Spleen (tissue), 11 donors: ENCODE measurements around the gene ATP5F1E. TPM values are rescaled to one million over a fixed set of nuclear protein-coding genes. Genes with fewer than 3 reads are reported as not detected.
A peak's percentile ranks its signal among the peaks of the same experiment; 100 is the strongest.

ENCODE experiments used
- DNase-seq: peaks from one replicate; pipeline ENCODE4 v3.0.0-alpha.2; 2020
- H3K27ac ChIP-seq, 8 donors: fragments of 200-600 bp; sonication (generic) in 7 of 8; 1 replicate in 4 of 8; 2 replicates in 4 of 8; pipeline versions ENCODE4 v1.5.0 to v1.8.0; 2016 to 2021; ENCODE audit warnings: inconsistent platforms in 4 of 8, mild to moderate bottlenecking in 4 of 8, moderate library complexity in 1 of 8
- H3K27me3 ChIP-seq, 7 donors: fragments of 200-600 bp; sonication (generic) in 6 of 7; replicated peaks in 1 of 7; 1 replicate in 4 of 7; 2 replicates in 3 of 7; pipeline versions ENCODE4 v1.5.0 to v1.8.0; 2016 to 2021; ENCODE audit warnings: inconsistent platforms in 3 of 7, mild to moderate bottlenecking in 1 of 7
- H3K36me3 ChIP-seq, 6 donors: fragments of 200-600 bp; sonication (generic) in 5 of 6; 1 replicate in 4 of 6; 2 replicates in 2 of 6; pipeline versions ENCODE4 v1.5.0 to v1.8.0; 2016 to 2021; ENCODE audit warnings: inconsistent platforms in 2 of 6
- H3K4me1 ChIP-seq, 6 donors: fragments of 200-600 bp; sonication (generic) in 5 of 6; 1 replicate in 3 of 6; 2 replicates in 3 of 6; pipeline versions ENCODE4 v1.5.0 to v1.8.0; 2016 to 2021; ENCODE audit warnings: inconsistent platforms in 3 of 6
- H3K4me3 ChIP-seq, 8 donors: fragments of 200-600 bp; sonication (generic) in 7 of 8; 1 replicate in 4 of 8; 2 replicates in 4 of 8; pipeline versions ENCODE4 v1.5.0 to v1.8.0; 2016 to 2021; ENCODE audit warnings: inconsistent platforms in 4 of 8, mild to moderate bottlenecking in 4 of 8, moderate library complexity in 2 of 8
- H3K9me3 ChIP-seq, 8 donors: fragments of 200-600 bp; sonication (generic) in 7 of 8; 1 replicate in 4 of 8; 2 replicates in 4 of 8; pipeline versions ENCODE4 v1.5.0 to v1.8.0; 2016 to 2021; ENCODE audit warnings: inconsistent platforms in 4 of 8
- POLR2A ChIP-seq, 3 donors: fragments of 450-650 bp; IDR thresholded peaks; one replicate each; pipeline ENCODE4 v1.5.1; 2017; ENCODE audit warnings: antibody characterized with exemption in 3 of 3, mild to moderate bottlenecking in 1 of 3
- POLR2AphosphoS5 ChIP-seq, 3 donors: sonication (generic); formaldehyde crosslinking; IDR thresholded peaks; one replicate each; pipeline ENCODE4 v1.5.1; 2017; ENCODE audit warnings: antibody characterized with exemption in 3 of 3
- WGBS, 5 donors: extraction: QIAGEN DNeasy Blood & Tissue Kit in 3 of 5; methylation state at CpG; one replicate each; pipeline versions ENCODE4 v1.1.5 to v1.1.7; 2013 to 2018; 5-methylcytosine and 5-hydroxymethylcytosine counted together
- intact Hi-C: fragments of 100-400 bp; cut with DNase I; formaldehyde crosslinking; loops from one replicate; pipeline ENCODE4 v1.15.0; 2023; ENCODE audit warnings: low total_unique reads
- polyA plus RNA-seq, 3 donors: library from polyadenylated mRNA; stranded (reverse); fragments of 200-250 nt; gene quantifications; one replicate each; pipeline ENCODE4 v1.2.1, GENCODE V29; 2013
- total RNA-seq, 7 donors: library from RNA; depleted of rRNA in 3 of 7; stranded (reverse); fragments of >200 nt in 3 of 7; fragmentation: NEBNext Ultra II Directional in 4 of 7; extraction: Animal tissue kit (Norgen Biotek cat#: 25700) in 4 of 7; gene quantifications; one replicate each; pipeline versions ENCODE4 v1.1.0 to v1.2.1, GENCODE V29; 2016 to 2021
- TF ChIP-seq, protein P1 (sequence below), 11 experiments: fragments of 200-600 bp in 7 of 11; fragments of 450-650 bp in 4 of 11; sonication (generic) in 4 of 11; IDR thresholded peaks in 8 of 11; conservative IDR thresholded peaks in 3 of 11; 1 replicate in 7 of 11; 2 replicates in 4 of 11; pipeline versions ENCODE4 v1.4.0 to v1.8.0; 2016 to 2021; ENCODE audit warnings: antibody characterized with exemption in 11 of 11, inconsistent platforms in 4 of 11, mild to moderate bottlenecking in 1 of 11
- donor health status: healthy with polysubstance abuse.
- donor health status: DM: no; HTN: no; CAD: no; lungs with moderate emphysema.
- donor health status: DM: no; HTN: no; CAD: no.
- donor health status: Bipolar disorder and iron deficiency.
- donor health status: healthy.
- donor health status: DM: no; HTN: no; CAD: no.
- donor health status: DM: yes; HTN: yes; CAD: no.

ATP5F1E gene
- total and polyA plus RNA-seq, 10 donors = 24.2 to 71.1 (median 64.9) TPM

DNA sequence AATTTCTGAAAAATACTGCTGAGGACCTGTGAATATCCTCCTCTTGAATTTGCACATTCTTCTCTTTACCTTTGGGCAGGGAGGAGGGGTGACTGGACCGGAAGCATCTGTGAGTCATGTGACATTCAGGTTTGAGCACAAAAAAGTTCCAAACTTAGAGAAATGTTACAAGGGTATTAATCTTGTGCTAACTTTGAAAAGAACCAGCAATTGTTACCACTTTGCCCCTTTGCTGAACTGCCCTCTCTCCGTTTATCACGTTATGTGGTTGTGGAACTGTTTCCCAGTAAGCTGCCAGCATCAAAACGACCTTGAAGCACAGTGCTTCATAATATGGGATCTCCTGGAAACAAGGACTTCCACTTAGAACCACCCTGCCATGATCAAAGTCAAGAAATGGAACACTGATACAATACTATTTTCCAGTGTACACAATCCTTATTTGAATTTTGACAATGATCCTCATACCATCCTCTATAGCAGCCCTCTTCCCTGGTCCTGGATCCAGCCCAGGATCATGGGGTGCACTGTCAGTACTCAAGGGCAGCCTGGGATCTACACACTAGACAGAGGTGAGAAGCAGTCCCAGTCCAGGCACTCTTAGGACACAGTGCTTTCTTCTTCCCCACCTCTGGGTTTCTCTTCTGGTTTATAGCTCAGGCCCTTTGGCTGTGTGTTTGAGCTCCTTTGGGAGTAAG lies 15.2 kb downstream of the ATP5F1E start:
- peak overlapping the region in 7 of 8 donors; percentile 20 to 72 (median 34) for H3K27ac ChIP-seq
- H3K4me1 ChIP-seq = peaks cover 9 to 49% (median 27%) of the 10 kb centered on the region in 6 donors
- 19 to 29% (median 21%) methylated on average over 4 of the region's 4 CpGs for WGBS, 5 donors
- no peak overlapping the region for H3K4me3 ChIP-seq
- intact Hi-C loops = no loop called here
- H3K27me3 ChIP-seq = no peaks in the 10 kb centered on the region
- peaks cover 0 to 19% (median under 1%) of the 10 kb centered on the region in 6 donors for H3K36me3 ChIP-seq
- TF ChIP-seq, protein P1, sequence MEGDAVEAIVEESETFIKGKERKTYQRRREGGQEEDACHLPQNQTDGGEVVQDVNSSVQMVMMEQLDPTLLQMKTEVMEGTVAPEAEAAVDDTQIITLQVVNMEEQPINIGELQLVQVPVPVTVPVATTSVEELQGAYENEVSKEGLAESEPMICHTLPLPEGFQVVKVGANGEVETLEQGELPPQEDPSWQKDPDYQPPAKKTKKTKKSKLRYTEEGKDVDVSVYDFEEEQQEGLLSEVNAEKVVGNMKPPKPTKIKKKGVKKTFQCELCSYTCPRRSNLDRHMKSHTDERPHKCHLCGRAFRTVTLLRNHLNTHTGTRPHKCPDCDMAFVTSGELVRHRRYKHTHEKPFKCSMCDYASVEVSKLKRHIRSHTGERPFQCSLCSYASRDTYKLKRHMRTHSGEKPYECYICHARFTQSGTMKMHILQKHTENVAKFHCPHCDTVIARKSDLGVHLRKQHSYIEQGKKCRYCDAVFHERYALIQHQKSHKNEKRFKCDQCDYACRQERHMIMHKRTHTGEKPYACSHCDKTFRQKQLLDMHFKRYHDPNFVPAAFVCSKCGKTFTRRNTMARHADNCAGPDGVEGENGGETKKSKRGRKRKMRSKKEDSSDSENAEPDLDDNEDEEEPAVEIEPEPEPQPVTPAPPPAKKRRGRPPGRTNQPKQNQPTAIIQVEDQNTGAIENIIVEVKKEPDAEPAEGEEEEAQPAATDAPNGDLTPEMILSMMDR (IDR thresholded peaks at IDR 0.05 in 8 of 11, conservative IDR thresholded peaks at IDR 0.05 in 3 of 11) = no peak
- TF ChIP-seq POLR2A (IDR thresholded peaks at IDR 0.05) = no peak
- H3K9me3 ChIP-seq = no peaks in the 10 kb centered on the region
- no peak for DNase-seq

DNA sequence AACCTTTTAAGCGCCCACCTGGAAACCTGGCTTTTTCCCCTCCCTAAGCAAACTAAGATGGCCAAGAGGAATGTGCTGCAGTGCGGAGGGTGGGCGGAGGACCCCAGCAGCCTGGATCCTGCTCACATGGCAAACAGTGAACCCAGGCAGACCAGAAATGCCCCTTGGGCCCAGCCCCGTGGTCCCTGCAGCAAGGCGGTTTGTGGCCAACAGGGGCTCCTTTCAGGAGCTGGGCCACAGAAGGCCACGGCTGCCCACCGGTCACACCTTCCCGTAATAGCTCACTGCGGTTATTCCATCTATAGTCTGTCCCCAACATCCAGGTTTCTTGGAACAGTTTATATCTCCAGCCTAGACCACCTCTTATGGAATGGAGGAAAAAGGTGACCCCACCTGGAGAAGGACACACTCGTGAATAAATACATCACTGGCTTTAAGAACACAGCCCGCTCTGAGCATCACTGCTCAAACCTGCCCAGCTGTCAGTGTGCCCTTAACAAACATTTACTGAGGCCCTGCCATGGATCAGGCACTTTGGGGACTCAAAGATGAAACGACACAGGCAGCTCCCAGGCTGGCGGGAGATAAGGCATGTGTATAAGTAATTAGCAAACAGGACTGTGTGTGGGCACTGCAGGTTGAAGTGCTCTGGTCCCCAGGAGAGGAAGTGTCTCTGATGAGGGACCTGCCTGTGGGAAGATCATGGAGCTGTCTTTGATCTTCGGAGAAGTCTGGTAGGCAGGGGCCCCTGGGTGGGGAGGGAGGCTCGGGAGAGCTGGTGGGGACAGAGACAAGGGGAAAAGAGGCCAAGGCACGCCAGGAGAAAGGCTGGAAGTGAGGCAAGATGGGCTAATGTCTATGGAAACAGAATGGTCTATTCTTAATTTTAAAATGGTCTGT lies 16.1 kb downstream of the ATP5F1E start:
- WGBS, 5 donors = 75 to 85% (median 78%) methylated on average over 15 to 16 of the region's 16 CpGs
- H3K9me3 ChIP-seq = no peaks in the 10 kb centered on the region
- no peaks in the 10 kb centered on the region for H3K27me3 ChIP-seq
- peaks cover 9 to 58% (median 32%) of the 10 kb centered on the region in 6 donors for H3K4me1 ChIP-seq
- peak overlapping the region in 5 of 8 donors; percentile 29 to 72 (median 45) for H3K27ac ChIP-seq
- DNase-seq = peak; percentile 57
- intact Hi-C loops = no loop called here
- TF ChIP-seq POLR2A (IDR thresholded peaks at IDR 0.05) (no peak), POLR2AphosphoS5 (IDR thresholded peaks at IDR 0.05) (no peak)
- TF ChIP-seq, protein P1 (IDR thresholded peaks at IDR 0.05 in 8 of 11, conservative IDR thresholded peaks at IDR 0.05 in 3 of 11) = no peak
- H3K4me3 ChIP-seq = no peak overlapping the region
- H3K36me3 ChIP-seq = peaks cover 0 to 10% (median 0%) of the 10 kb centered on the region in 6 donors

DNA sequence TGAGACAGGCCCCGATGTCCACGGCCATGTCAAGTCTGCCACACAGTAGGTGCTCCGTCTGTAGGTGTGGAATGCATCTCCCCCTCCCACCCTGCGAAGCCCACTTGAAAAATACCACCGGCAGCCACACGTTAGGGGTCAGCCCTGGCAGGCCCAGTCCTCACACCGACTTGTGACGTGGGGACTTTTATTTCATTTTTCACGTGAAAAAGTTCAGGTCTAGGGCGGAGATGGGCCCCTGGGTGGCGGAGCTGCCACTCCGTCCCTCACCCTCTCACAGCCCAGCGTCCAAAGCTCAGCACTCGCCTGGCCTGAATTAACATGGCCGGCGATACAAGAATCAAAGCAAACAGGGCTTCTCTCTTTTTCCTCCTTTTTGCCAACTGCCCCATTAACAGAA lies 16.7 kb downstream of the ATP5F1E start:
- Histone ChIP-seq H3K4me3 (no peak overlapping the region), H3K27me3 (no peaks in the 10 kb centered on the region), H3K36me3 (peaks cover 0 to 5% (median 0%) of the 10 kb centered on the region in 6 donors), H3K27ac (peak overlapping the region in 1 of 8 donors; percentile 72), H3K9me3 (no peaks in the 10 kb centered on the region), H3K4me1 (peaks cover 9 to 64% (median 36%) of the 10 kb centered on the region in 6 donors)
- 92 to 97% (median 96%) methylated on average over 16 of the region's 16 CpGs for WGBS, 5 donors
- intact Hi-C loops = no loop called here
- TF ChIP-seq POLR2AphosphoS5 (IDR thresholded peaks at IDR 0.05) (no peak), POLR2A (IDR thresholded peaks at IDR 0.05) (no peak)
- TF ChIP-seq, protein P1 (IDR thresholded peaks at IDR 0.05 in 8 of 11, conservative IDR thresholded peaks at IDR 0.05 in 3 of 11) = no peak
- DNase-seq = peak; percentile 55
